Mesangial cell (primary cell): ENCODE data around the gene ADCY7. TPM values are rescaled to one million over a fixed set of nuclear protein-coding genes. Genes with fewer than 3 reads are reported as not detected.

Experiments
- total RNA-seq: library from RNA; depleted of rRNA; stranded (reverse); fragments of >200 nt; gene quantifications from 2 replicates; pipeline ENCODE4 v1.2.3, GENCODE V29; 2015

ADCY7 gene
- total RNA-seq = 25.5 and 38.5 TPM in 2 replicates

DNA sequence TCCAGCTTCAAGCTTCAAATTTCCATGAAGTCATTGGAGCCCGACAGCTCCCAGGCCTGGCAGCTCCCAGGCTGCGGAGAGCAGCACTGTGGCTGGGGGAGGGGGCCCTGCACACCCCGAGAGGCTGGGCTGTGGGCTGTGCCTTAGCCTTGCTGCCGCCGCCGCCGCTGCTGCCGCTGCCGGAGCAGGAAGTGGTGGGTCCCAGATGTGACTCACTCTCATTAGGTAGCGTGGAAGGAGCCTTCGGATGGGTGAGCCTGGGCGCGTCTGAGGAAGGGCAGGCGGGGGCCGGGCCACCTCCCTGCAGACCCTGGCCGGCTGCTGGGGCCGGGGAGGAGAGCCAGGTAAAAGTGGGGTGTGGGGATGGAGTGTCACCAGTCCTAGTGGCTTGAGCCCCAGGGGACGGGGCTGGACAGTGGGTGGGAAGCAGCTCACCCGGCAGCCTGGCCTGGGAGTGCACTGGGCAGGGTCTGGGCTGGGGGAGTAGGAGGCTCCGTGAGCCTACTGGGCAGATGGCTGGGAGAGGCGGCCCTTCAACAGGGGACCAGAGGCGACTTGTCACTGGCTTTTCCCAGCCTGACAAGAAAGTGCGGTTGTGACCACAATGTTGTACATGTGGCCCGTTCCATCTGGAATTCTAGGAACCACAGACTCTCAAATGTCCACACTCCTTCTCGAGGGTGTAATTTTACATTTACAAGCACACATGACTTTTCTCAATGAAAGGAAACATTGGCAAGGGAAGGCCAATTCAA is at the start of gene ADCY7:
ADCY7 (plus strand) TSS at position 215 of the 755 bp plus-strand sequence. CDS start 21,629 bp downstream, outside the sequence.

Other genes starting within 250 kb of the ADCY7 start
- 10.8 and 15.0 TPM in 2 replicates for gene CNEP1R1, start 241.3 kb upstream of the ADCY7 start, total RNA-seq
- 12.5 and 17.8 TPM in 2 replicates for gene HEATR3, start 200.6 kb upstream of the ADCY7 start, total RNA-seq
- gene TENT4B, start 113.2 kb upstream of the ADCY7 start, total RNA-seq = 5.8 and 6.2 TPM in 2 replicates
- 22.3 and 25.6 TPM in 2 replicates for gene BRD7, start 102.4 kb downstream of the ADCY7 start, total RNA-seq